OCI-LY1 (cell line): ENCODE data around the gene PMEPA1.

Source experiments
- H2AFZ ChIP-seq: fragments of 200-600 bp; sonication (generic), shearing (Covaris generic); 2 replicates; pipeline ENCODE4 v1.6.0; 2014; ENCODE audit warnings: antibody characterized with exemption, mild to moderate bottlenecking, low read length
- H3F3A ChIP-seq: fragments of 200-600 bp; sonication (generic), shearing (Covaris generic); 2 replicates; pipeline ENCODE4 v1.6.0; 2014; ENCODE audit warnings: mild to moderate bottlenecking, antibody characterized with exemption, low read length, moderate library complexity; ENCODE audit not compliant: insufficient read depth
- H3K27ac ChIP-seq: fragments of 200-600 bp; sonication (generic); 2 replicates; pipeline ENCODE4 v1.5.1; 2014; ENCODE audit warnings: low read length, mixed run types, mild to moderate bottlenecking, low read depth; ENCODE audit not compliant: poor library complexity, severe bottlenecking
- H3K27me3 ChIP-seq: fragments of 200-600 bp; sonication (generic); 2 replicates; pipeline ENCODE4 v1.6.0; 2014; ENCODE audit warnings: antibody characterized with exemption, mild to moderate bottlenecking, low read length, moderate library complexity; ENCODE audit not compliant: insufficient read depth
- H3K36me3 ChIP-seq: fragments of 200-600 bp; sonication (generic); 2 replicates; pipeline ENCODE4 v1.6.1; 2014; ENCODE audit warnings: mild to moderate bottlenecking, antibody characterized with exemption, low read length, moderate library complexity, mixed read lengths; ENCODE audit not compliant: insufficient read depth
- H3K4me1 ChIP-seq: fragments of 200-600 bp; sonication (generic); 2 replicates; pipeline ENCODE4 v1.5.1; 2014; ENCODE audit warnings: mild to moderate bottlenecking, low read length, moderate library complexity; ENCODE audit not compliant: insufficient read depth, severe bottlenecking
- H3K4me2 ChIP-seq: fragments of 200-600 bp; sonication (generic), shearing (Covaris generic); 2 replicates; pipeline ENCODE4 v1.6.1; 2014; ENCODE audit warnings: low read length
- H3K4me3 ChIP-seq: fragments of 200-600 bp; sonication (generic); 2 replicates; pipeline ENCODE4 v1.5.1; 2014; ENCODE audit warnings: low read length, low read depth, mild to moderate bottlenecking, mixed read lengths; ENCODE audit not compliant: poor library complexity, severe bottlenecking
- H3K79me2 ChIP-seq: fragments of 200-600 bp; shearing (Covaris generic); 2 replicates; pipeline ENCODE4 v1.6.1; 2016; ENCODE audit warnings: mixed run types, low read length, mixed read lengths; ENCODE audit not compliant: insufficient read depth
- H3K9ac ChIP-seq: fragments of 200-600 bp; sonication (generic), shearing (Covaris generic); 2 replicates; pipeline ENCODE4 v1.6.1; 2014; ENCODE audit warnings: mild to moderate bottlenecking, low read length, mixed read lengths
- H3K9me2 ChIP-seq: fragments of 200-600 bp; sonication (generic), shearing (Covaris generic); 2 replicates; pipeline ENCODE4 v1.6.1; 2014; ENCODE audit warnings: low read depth, mild to moderate bottlenecking, low read length, mixed read lengths
- H3K9me3 ChIP-seq: fragments of 200-600 bp; shearing (Covaris generic); 2 replicates; pipeline ENCODE4 v1.6.1; 2014; ENCODE audit warnings: low read length, mixed read lengths
- H4K20me1 ChIP-seq: fragments of 200-600 bp; sonication (generic), shearing (Covaris generic); 2 replicates; pipeline ENCODE4 v1.6.0; 2016; ENCODE audit warnings: mild to moderate bottlenecking, low read length; ENCODE audit not compliant: insufficient read depth
- EZH2 ChIP-seq: fragments of 200-600 bp; sonication (generic), shearing (Covaris generic); IDR thresholded peaks from 2 replicates; pipeline ENCODE4 v1.8.0; 2017; ENCODE audit warnings: borderline replicate concordance, mixed run types, mild to moderate bottlenecking, antibody characterized with exemption, low read length, moderate library complexity, mixed read lengths
- TF ChIP-seq, protein P1 (sequence below): fragments of 200-600 bp; sonication (generic), shearing (Covaris generic); IDR thresholded peaks from 2 replicates; pipeline ENCODE4 v1.5.1; 2017; ENCODE audit warnings: mild to moderate bottlenecking, antibody characterized with exemption, low read length, moderate library complexity, mixed read lengths

The PMEPA1 gene

GRCh38 chr20:57707320-57707719 is 2.5 kb downstream of the PMEPA1 start:
- Histone ChIP-seq H3K9ac (no peak overlapping the region), H3K9me2 (no peaks in the 10 kb centered on the region), H4K20me1 (no peaks in the 10 kb centered on the region), H3K79me2 (no peaks in the 10 kb centered on the region), H3K4me2 (no peak overlapping the region), H3K27me3 (peaks cover 18% of the 10 kb centered on the region; the same call in 1 of the 2 replicates), H3K27ac (no peak overlapping the region), H2AFZ (no peak overlapping the region), H3K36me3 (no peaks in the 10 kb centered on the region), H3F3A (no peaks in the 10 kb centered on the region), H3K4me1 (no peaks in the 10 kb centered on the region), H3K9me3 (no peaks in the 10 kb centered on the region), H3K4me3 (no peak overlapping the region)
- TF ChIP-seq, protein P1, sequence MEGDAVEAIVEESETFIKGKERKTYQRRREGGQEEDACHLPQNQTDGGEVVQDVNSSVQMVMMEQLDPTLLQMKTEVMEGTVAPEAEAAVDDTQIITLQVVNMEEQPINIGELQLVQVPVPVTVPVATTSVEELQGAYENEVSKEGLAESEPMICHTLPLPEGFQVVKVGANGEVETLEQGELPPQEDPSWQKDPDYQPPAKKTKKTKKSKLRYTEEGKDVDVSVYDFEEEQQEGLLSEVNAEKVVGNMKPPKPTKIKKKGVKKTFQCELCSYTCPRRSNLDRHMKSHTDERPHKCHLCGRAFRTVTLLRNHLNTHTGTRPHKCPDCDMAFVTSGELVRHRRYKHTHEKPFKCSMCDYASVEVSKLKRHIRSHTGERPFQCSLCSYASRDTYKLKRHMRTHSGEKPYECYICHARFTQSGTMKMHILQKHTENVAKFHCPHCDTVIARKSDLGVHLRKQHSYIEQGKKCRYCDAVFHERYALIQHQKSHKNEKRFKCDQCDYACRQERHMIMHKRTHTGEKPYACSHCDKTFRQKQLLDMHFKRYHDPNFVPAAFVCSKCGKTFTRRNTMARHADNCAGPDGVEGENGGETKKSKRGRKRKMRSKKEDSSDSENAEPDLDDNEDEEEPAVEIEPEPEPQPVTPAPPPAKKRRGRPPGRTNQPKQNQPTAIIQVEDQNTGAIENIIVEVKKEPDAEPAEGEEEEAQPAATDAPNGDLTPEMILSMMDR = no peak
- TF ChIP-seq EZH2 = no peak

DNA sequence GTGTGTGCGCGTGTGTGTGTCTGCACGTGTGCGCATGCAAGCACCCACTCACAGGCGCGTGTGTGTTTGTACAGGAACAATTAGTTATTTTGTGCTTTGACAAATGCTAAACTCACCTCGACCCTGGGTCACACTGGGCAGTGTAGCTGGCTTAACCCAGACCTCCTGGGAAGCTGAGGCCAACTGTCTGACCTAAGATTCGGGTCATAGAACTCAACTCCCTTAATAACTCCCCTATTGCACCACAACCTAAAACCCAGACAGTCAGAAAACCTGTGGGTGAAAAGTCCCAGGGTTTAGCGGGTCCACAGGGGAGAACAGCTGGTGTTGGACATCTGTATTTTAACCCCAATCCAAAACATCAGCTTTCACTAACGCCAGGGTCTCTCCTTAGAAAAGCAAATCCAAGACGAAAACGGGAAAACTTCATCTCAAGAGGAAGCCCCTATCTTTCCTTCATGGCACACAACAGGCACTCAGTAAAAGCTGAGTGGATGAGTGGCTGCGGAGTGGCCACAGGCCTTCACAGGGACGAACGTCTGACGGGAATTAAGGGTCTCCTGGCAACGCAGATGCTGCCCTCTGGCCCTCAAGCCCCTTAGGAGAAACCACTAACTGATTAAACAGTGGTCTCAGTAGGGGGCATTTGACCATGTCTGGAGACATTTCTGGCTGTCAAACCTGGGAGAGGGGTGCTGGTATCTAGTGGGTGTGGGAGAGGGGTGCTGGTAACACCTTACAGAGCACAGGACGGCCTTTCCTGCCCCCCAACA is 4.5 kb downstream of the PMEPA1 start:
- Histone ChIP-seq H3K4me2 (no peak overlapping the region), H3K9me2 (no peaks in the 10 kb centered on the region), H3K9me3 (no peaks in the 10 kb centered on the region), H2AFZ (no peak overlapping the region), H3K27me3 (peaks cover 23% of the 10 kb centered on the region; the same call in 1 of the 2 replicates), H4K20me1 (no peaks in the 10 kb centered on the region), H3K4me3 (no peak overlapping the region), H3F3A (no peaks in the 10 kb centered on the region), H3K36me3 (no peaks in the 10 kb centered on the region), H3K9ac (no peak overlapping the region), H3K27ac (no peak overlapping the region), H3K79me2 (no peaks in the 10 kb centered on the region), H3K4me1 (no peaks in the 10 kb centered on the region)
- TF ChIP-seq, protein P1 = no peak
- TF ChIP-seq EZH2 = no peak

DNA sequence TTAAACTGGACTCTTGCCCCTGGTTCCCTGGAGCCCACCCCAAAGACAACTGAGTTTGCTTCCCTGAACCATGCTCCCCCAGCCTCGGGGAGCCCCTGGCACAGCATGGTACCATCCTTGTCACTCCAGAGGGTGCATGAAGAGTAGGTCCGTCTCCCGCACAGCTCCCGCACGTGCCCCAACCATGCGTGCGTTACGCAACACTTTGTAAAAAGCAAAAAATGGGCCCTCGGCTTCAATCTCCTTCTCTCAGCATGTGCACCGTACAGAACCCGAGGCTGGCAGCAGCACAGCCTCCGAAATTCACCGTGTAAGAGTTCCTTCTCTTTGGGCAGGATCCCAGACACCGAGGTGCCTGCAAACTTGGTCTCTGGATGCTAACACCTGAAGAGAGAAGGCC is 5.6 kb downstream of the PMEPA1 start:
- H3K9me3 ChIP-seq = no peaks in the 10 kb centered on the region
- no peak overlapping the region for H3K4me2 ChIP-seq
- peaks cover 23% of the 10 kb centered on the region; the same call in 1 of the 2 replicates for H3K27me3 ChIP-seq
- H3K4me3 ChIP-seq = no peak overlapping the region
- H3K27ac ChIP-seq = no peak overlapping the region
- no peaks in the 10 kb centered on the region for H4K20me1 ChIP-seq
- H3K4me1 ChIP-seq = no peaks in the 10 kb centered on the region
- H3F3A ChIP-seq = no peaks in the 10 kb centered on the region
- H3K36me3 ChIP-seq = no peaks in the 10 kb centered on the region
- no peaks in the 10 kb centered on the region for H3K79me2 ChIP-seq
- H3K9me2 ChIP-seq = no peaks in the 10 kb centered on the region
- no peak overlapping the region for H2AFZ ChIP-seq
- no peak for TF ChIP-seq EZH2
- TF ChIP-seq, protein P1 = no peak
- no peak overlapping the region for H3K9ac ChIP-seq
